Activated T-helper 17 cell treated with anti-CD3 and anti-CD28 coated beads, Interleukin-2, amount 50 U/mL, for 72 hours (primary cell): ENCODE measurements around the gene SAMD9L. TPM values are rescaled to one million over a fixed set of nuclear protein-coding genes. Genes with fewer than 3 reads are reported as not detected.

Experiments used
- ATAC-seq: fragments of 150-1000 bp; cut with Tn5 transposase; replicated peaks from 2 replicates; pipeline ENCODE4 v1.10.0; 2021; ENCODE audit warnings: mild to moderate bottlenecking, moderate library complexity
- H3K27ac Mint-ChIP-seq: one replicate; pipeline ENCODE4 v1.8.0; 2022; ENCODE audit warnings: mixed read lengths
- H3K27me3 Mint-ChIP-seq: one replicate; pipeline ENCODE4 v1.8.0; 2022; ENCODE audit warnings: mixed read lengths
- H3K36me3 Mint-ChIP-seq: one replicate; pipeline ENCODE4 v1.8.0; 2022; ENCODE audit warnings: low read depth, mild to moderate bottlenecking, mixed read lengths
- H3K4me1 Mint-ChIP-seq: one replicate; pipeline ENCODE4 v1.8.0; 2022; ENCODE audit warnings: mixed read lengths
- H3K4me3 Mint-ChIP-seq: one replicate; pipeline ENCODE4 v1.8.0; 2022; ENCODE audit warnings: mild to moderate bottlenecking, mixed read lengths
- H3K9me3 Mint-ChIP-seq: one replicate; pipeline ENCODE4 v1.8.0; 2022; ENCODE audit warnings: mixed read lengths
- total RNA-seq, 2 donors: library from RNA; stranded (reverse); gene quantifications; one replicate each; pipeline ENCODE4 v1.2.3, GENCODE V29; 2022

The SAMD9L gene
- 10 to 100 TPM; 23.9 to 28.1 TPM for total RNA-seq

DNA sequence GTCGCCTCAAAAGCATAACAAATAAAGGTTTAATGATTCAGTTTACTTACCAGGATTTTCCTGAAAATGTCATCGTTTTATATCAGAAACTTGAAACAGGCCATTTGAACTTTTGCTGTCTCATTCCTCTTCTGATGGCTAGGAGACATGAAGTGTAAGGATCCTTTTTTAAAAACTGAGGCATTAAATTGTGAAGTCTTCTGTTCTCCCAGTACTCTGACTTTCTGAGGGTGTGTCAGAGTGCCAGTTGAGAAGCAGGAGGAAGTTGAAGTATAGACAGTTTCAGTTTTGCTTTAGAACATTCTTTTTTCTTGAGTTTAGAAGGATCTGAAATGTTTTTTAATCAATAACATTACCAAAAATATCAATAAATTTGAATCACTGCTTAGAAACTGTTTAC lies at the start of gene SAMD9L:
SAMD9L (minus strand) TSS at position 242 of the 400 bp plus-strand sequence. CDS start 12,414 bp downstream, outside the sequence.
- H3K4me1 Mint-ChIP-seq, result peaks cover 26% of the 10 kb centered on the region
- H3K27ac Mint-ChIP-seq, result peak within 1 kb of the TSS; percentile 98
- ATAC-seq, result peak; percentile 63
- no peaks in the 10 kb centered on the region for H3K36me3 Mint-ChIP-seq
- peaks cover 6% of the 10 kb centered on the region for H3K9me3 Mint-ChIP-seq
- peak within 1 kb of the TSS; percentile 92 for H3K4me3 Mint-ChIP-seq
- no peaks in the 10 kb centered on the region for H3K27me3 Mint-ChIP-seq

DNA sequence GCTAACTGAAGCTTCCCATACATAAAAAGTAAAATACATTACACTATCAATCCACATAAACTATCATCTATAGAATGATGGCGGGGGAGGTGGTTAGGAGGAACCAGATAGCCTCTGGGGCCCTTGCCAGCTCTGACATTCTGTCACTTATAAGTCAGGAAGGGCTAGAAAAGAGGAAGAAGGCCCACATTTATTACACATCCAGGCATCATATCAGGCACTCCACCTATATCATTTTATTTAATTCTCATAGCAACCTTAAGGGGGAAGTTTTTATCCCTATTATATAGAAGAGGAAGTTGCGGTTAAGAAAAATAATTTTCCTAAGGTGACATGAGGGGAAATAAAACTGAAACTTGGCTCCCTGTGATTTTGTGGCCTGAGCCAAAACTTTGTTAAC lies 48.2 kb upstream of the SAMD9L start:
- Mint-ChIP-seq H3K36me3 (no peaks in the 10 kb centered on the region), H3K4me1 (no peaks in the 10 kb centered on the region), H3K4me3 (no peak overlapping the region), H3K27ac (no peak overlapping the region), H3K9me3 (no peaks in the 10 kb centered on the region), H3K27me3 (peaks cover 28% of the 10 kb centered on the region)
- ATAC-seq, result no peak

DNA sequence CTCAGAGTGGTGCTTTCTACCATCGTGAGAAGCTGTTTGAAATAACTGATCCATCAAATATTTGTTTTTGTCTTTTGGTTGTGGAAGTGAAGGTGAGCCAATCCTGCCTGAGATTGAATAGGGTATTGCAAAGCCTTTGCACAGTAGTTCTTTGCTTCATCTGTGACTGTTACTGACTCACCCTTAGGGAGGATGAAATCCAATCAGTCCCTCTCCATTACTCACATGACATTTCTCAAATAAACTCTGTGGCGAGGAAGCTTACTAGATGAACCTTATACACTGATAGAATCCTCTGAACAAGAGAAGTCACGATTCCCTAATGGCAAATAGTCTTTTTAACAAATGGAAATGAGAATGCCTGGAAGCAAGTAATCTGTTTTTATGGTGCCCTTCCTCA lies 46.2 kb upstream of the SAMD9L start:
- ATAC-seq, result no peak
- Mint-ChIP-seq H3K4me1 (no peaks in the 10 kb centered on the region), H3K27me3 (peaks cover 40% of the 10 kb centered on the region), H3K36me3 (no peaks in the 10 kb centered on the region), H3K27ac (no peak overlapping the region), H3K9me3 (no peaks in the 10 kb centered on the region), H3K4me3 (no peak overlapping the region)

DNA sequence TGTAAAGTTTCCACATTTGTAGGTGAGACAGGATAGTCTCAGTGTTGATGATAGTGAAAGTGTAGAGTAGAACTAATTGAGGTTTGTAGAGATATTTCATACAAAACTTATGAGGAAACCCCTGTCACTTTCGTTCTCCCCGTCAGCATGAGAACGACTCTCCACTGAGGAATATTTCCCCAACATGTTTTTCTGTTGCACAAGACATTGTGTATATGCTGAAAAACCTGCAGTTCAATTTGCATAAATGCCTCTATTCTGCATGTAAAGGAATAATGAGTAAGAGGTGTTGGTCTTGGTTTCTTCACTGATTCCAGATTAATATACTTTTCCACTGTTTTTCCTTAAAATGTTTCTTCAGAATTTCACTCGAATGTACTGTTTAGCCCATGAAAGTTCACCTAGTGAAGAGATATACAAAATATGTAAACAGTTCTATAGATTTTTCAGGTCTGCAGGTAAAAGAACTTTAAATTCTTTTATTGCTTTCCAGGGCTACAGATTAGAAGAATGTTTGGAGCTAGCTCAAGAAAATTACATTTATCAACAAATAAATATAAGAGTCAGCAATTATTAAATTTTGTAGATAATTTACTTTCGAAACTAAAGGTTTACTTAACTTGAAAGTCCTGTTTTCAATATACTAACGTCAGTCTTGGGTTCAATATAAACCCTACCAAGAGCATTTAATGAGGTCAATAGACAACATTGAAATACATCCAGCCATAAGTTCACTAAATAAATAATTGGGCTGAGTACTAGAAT lies 40.9 kb upstream of the SAMD9L start:
- Mint-ChIP-seq H3K27ac (no peak overlapping the region), H3K4me3 (no peak overlapping the region), H3K4me1 (no peaks in the 10 kb centered on the region), H3K36me3 (no peaks in the 10 kb centered on the region), H3K9me3 (no peaks in the 10 kb centered on the region), H3K27me3 (peaks cover 34% of the 10 kb centered on the region)
- ATAC-seq, result no peak

DNA sequence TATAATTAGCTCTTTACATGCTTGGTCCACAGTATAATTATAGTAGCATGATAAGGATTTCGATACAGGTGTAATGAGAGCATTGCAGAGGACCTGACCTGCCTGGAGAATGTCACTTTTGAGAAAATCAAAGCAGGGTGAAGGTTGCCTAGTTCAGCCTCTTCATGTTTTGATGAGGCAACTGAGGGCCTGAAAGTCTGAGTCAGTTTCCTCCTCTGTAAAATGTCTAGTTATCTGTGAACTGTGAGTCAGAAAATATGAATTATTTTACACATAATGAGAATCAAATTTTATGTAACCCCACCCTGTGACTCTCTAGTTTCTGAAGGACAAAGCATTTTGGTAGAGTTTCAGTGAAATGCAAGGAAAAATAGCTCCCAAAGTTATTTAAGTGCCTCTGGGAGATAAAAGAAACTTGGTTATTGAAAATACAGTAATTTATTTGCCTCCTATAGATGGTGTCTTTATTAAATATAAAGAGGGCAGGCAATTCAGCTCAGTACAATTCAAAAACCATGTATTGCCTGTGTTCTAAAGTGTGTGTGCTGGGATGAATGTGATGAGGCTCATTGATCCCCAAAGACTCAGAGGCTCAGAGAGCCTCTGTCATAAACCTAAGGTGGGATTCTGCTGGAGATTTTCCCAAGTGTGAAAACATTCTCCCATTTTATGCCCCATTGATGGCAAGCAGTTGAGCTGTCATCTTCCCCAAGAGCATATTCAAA lies 37.3 kb upstream of the SAMD9L start:
- peak; percentile 97 for ATAC-seq
- no peaks in the 10 kb centered on the region for H3K9me3 Mint-ChIP-seq
- no peak overlapping the region for H3K4me3 Mint-ChIP-seq
- no peaks in the 10 kb centered on the region for H3K4me1 Mint-ChIP-seq
- peaks cover 25% of the 10 kb centered on the region for H3K27me3 Mint-ChIP-seq
- H3K36me3 Mint-ChIP-seq, result no peaks in the 10 kb centered on the region
- H3K27ac Mint-ChIP-seq, result peak overlapping the region; percentile 11

DNA sequence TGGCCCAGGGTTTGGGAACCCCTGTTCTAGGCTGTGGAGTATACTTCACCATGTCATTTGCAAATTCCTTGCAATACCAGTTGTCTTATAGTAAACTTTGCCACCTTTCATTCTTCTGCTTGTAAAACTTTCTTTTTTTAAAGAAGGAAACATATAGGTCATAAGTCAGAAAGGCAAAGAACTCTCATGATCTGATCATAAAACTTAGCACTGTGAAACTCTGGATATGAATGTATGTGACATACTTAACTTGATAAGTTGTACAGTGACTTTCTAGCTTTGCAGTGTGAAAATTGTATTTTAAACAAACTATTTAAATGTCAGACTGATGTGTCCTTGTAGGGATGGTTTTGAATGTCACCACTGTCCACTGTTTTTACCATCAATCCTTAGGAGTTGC lies 31.0 kb upstream of the SAMD9L start:
- peak; percentile 50 for ATAC-seq
- Mint-ChIP-seq H3K9me3 (no peaks in the 10 kb centered on the region), H3K27me3 (peaks cover 19% of the 10 kb centered on the region), H3K36me3 (no peaks in the 10 kb centered on the region), H3K4me3 (no peak overlapping the region), H3K27ac (no peak overlapping the region), H3K4me1 (no peaks in the 10 kb centered on the region)

DNA sequence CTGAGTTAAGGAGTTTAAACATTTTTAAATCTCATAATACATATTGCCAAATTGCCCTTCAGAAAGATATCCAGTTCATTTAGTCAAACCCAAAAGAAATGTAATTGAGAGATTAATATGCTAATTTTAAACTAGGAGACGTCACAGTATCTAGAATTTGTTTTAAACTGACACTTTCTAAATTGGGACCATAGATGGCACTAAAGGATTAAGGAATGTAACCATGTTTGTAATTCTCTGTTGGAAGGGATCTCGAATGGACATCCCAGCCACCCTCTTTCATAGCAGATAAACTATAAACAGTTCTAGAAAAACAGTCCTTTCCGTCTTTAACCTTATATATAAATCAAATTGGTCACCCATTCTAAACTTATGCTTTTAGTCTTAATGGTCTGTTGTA lies 30.0 kb upstream of the SAMD9L start:
- Mint-ChIP-seq H3K9me3 (no peaks in the 10 kb centered on the region), H3K4me1 (no peaks in the 10 kb centered on the region), H3K27ac (no peak overlapping the region), H3K36me3 (no peaks in the 10 kb centered on the region), H3K27me3 (peaks cover 15% of the 10 kb centered on the region), H3K4me3 (no peak overlapping the region)
- ATAC-seq, result no peak

DNA sequence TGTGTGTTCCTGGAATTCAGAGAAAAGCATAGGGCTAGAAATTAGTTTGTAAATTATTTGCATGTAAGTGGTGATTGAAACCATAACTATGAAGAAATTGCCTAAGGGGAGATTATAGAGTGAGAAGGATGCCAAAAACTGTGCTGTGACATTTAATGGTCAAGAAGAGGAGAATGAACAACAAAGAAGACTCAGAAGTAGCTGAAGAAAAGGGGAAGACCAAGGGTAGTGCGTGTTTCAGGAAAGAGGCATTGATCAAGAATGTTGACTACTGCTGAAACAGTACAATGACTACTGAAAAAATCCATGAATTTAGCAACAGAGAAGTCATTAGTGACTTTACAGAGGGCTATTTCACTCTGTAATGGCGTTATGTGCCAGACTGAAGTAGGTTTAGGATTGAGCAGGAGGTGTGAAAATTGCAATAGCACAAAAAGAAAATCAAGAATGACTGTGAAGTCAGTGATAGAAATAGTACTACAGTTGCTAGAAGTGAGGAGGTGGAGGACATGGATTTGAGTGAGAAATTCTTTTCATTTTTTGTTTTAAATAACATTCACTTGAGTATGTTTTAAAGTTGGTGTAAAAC lies 28.9 kb upstream of the SAMD9L start:
- Mint-ChIP-seq H3K27ac (no peak overlapping the region), H3K4me1 (no peaks in the 10 kb centered on the region), H3K9me3 (no peaks in the 10 kb centered on the region), H3K27me3 (peaks cover 15% of the 10 kb centered on the region), H3K36me3 (no peaks in the 10 kb centered on the region), H3K4me3 (no peak overlapping the region)
- ATAC-seq, result no peak

DNA sequence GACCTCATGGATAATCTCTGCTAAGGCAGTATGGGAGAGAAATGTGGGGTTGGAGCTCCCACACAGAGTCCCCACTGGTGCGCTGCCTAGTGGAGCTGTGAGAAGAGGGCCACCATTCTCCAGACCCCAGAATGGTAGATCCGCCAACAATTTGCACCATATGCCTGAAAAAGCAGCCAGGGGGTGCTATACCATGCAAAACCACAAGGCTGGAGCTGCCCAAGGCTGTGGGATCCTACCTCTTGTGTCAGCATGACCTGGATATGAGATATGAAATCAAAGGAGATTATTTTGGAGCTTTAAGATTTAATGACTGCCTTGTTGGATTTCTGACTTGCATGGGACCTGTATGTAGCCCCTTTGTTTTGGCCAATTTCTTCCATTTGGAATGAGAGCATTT lies 27.0 kb upstream of the SAMD9L start:
- Mint-ChIP-seq H3K4me3 (no peak overlapping the region), H3K4me1 (no peaks in the 10 kb centered on the region), H3K36me3 (no peaks in the 10 kb centered on the region), H3K27ac (no peak overlapping the region), H3K27me3 (peaks cover 13% of the 10 kb centered on the region), H3K9me3 (peaks cover 4% of the 10 kb centered on the region)
- ATAC-seq, result no peak

DNA sequence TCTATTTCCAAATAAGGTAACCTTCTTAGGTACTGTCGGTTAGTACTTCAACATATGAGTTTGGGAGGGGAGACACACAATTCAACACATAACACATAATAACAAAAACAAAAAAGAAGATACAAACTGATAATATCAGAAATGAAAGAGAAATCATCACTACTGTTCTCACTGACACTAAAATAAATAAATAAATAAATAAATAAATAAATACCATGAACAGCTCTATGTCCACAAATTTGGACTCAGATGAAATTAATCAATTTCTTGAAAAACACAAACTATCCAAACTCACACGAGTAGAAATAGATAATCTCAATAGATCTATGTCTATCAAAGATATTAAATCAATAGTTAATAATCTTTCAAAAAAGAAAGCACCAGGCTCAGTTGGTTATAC lies 24.5 kb upstream of the SAMD9L start:
- no peak overlapping the region for H3K27ac Mint-ChIP-seq
- no peaks in the 10 kb centered on the region for H3K4me1 Mint-ChIP-seq
- H3K4me3 Mint-ChIP-seq, result no peak overlapping the region
- peaks cover 13% of the 10 kb centered on the region for H3K27me3 Mint-ChIP-seq
- peaks cover 12% of the 10 kb centered on the region for H3K9me3 Mint-ChIP-seq
- ATAC-seq, result no peak
- no peaks in the 10 kb centered on the region for H3K36me3 Mint-ChIP-seq

DNA sequence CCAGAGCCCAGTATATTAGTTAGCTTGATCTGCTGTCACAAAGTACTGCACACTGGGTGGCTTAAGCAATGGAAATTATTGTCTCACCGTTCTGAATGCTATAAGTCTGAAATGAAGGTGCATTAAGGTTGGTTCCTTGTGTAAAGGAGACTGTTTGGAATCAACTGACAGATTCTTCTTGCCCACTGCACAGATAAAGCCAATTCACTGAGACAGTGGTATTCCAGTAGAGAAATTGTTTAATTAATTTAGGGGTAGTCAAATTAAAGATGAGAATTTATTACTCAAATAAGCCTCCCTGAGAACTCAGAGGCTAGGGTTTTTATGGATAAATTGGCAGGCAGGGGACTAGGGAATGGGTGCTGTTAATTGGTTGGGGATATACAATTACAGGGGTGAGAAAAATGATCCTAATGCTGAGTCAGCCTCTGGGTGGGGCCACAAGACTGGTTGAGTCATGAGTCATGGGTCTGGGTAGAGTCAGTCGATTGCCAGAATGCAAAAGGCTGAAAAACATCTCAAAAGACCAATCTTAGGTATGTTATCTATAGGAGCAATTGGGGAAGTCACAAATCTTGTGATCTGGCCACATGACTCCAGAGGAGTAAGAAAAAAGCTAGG lies 23.5 kb upstream of the SAMD9L start:
- H3K27me3 Mint-ChIP-seq, result peaks cover 5% of the 10 kb centered on the region
- no peaks in the 10 kb centered on the region for H3K36me3 Mint-ChIP-seq
- H3K9me3 Mint-ChIP-seq, result peaks cover 18% of the 10 kb centered on the region
- H3K4me3 Mint-ChIP-seq, result no peak overlapping the region
- no peaks in the 10 kb centered on the region for H3K4me1 Mint-ChIP-seq
- no peak for ATAC-seq
- H3K27ac Mint-ChIP-seq, result no peak overlapping the region

DNA sequence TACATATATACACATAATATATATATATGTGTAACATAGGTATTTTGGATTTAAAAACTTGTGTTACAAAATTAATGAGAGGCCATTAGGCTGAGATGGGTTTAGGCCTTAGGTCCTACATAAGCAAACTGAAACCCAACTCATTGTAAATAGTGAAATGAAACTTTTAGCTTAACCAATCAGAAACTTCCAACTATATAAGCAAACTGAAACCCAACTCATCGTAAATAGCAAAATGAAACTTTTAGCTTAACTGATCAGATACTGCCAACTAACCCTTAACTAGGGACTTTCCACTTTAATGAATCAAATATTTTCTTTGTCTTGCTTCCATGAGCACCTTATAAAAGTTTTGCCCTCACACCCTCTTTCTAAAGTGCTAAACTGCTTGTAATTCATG lies 17.3 kb upstream of the SAMD9L start:
- Mint-ChIP-seq H3K9me3 (peaks cover 24% of the 10 kb centered on the region), H3K27ac (peak overlapping the region; percentile 37), H3K4me3 (peak overlapping the region; percentile 15), H3K4me1 (no peaks in the 10 kb centered on the region), H3K36me3 (no peaks in the 10 kb centered on the region), H3K27me3 (no peaks in the 10 kb centered on the region)
- peak; percentile 92 for ATAC-seq

DNA sequence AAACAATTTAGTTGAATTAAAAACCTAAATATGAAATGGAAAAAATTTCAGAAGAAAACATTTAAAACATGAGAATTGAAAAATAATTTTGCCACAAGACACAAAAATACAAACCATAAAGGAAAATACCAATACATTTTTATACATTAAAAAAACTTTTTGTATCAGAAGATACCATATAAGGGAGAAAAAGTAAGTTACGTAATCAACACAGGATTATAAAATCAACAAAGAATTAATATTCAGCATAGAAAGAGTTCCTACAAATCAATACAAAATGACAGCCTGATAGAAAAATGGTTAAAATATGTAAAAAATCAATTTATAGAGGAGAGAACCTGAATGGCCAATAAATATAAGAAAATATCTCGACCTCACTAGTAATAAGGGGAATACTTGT lies 16.6 kb upstream of the SAMD9L start:
- peaks cover 24% of the 10 kb centered on the region for H3K9me3 Mint-ChIP-seq
- no peak overlapping the region for H3K27ac Mint-ChIP-seq
- H3K36me3 Mint-ChIP-seq, result no peaks in the 10 kb centered on the region
- no peak overlapping the region for H3K4me3 Mint-ChIP-seq
- H3K4me1 Mint-ChIP-seq, result no peaks in the 10 kb centered on the region
- no peak for ATAC-seq
- no peaks in the 10 kb centered on the region for H3K27me3 Mint-ChIP-seq

DNA sequence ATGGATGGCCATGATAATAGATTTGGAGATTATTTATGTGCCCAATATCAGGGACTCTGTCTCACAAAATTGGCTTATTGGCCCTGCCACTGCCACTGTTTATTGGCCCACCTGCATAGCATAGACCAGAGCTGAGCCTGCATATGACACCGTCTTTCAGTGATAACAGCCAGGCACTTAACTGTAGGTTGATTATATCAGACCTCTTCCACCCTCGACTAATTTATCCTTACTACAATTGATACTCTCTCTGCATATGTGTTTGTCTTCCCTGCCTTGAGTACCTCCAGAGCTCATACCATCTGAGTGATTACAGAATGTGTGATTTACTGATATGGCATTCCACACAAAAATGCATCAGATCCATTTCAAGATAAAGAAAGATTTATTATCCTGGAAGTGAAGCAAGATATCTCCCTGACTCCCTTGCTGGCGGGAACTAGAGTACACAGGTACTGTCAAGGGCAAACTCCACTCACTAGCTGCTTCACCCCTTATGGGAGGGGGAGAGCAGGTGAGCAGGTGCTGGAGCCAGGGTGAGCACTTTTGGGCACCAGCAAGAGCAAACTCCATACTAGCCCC lies 13.1 kb upstream of the SAMD9L start:
- Mint-ChIP-seq H3K36me3 (no peaks in the 10 kb centered on the region), H3K4me1 (no peaks in the 10 kb centered on the region), H3K27me3 (no peaks in the 10 kb centered on the region), H3K9me3 (peaks cover 11% of the 10 kb centered on the region), H3K4me3 (no peak overlapping the region), H3K27ac (no peak overlapping the region)
- no peak for ATAC-seq
